GM12873 (cell line): ENCODE results near the gene RRAGD.

Source experiments
- CTCF ChIP-seq: IDR thresholded peaks from 2 replicates; pipeline ENCODE4 v1.5.1; 2012; ENCODE audit warnings: low read depth, mild to moderate bottlenecking, moderate library complexity, low read length, control low read depth; ENCODE audit not compliant: insufficient read depth; ENCODE audit errors: missing control alignments

The RRAGD gene

GRCh38 chr6:89386917-89387491, 25.1 kb downstream of the RRAGD start:
- no peak for TF ChIP-seq CTCF

- no peak for TF ChIP-seq CTCF
Measured at GRCh38 chr6:89385846-89386245, 26.2 kb downstream of the RRAGD start.

DNA sequence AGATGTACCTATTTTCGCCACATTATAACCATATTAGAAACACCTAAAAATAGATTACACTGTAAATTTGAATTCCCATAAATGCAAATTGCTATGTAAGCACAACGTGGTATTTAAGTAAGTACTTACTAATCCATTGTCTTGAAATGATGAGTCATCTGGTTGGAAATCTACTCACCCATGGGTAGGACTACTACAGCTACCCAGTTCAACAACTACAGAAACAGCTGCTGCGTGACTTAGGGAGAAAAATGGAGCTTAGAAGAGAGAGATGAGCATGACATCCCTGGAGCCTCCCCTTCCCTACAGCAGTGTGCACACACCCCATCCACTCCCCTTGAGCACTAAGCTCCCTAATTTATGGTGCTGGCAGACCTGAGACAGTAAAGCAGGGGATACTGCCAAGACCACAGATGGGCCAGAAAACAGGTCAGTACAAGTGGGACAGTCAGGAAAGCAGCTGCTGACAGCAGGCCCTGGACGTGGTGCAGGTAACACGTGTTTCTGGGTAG, 26.9 kb downstream of the RRAGD start:
- TF ChIP-seq CTCF, result no peak

GRCh38 chr6:89381031-89381430, 31.0 kb downstream of the RRAGD start:
- TF ChIP-seq CTCF, result no peak

GRCh38 chr6:89379281-89379680, 32.8 kb downstream of the RRAGD start:
- no peak for TF ChIP-seq CTCF

- TF ChIP-seq CTCF, result no peak
Measured at GRCh38 chr6:89378628-89379027, 33.4 kb downstream of the RRAGD start.

DNA sequence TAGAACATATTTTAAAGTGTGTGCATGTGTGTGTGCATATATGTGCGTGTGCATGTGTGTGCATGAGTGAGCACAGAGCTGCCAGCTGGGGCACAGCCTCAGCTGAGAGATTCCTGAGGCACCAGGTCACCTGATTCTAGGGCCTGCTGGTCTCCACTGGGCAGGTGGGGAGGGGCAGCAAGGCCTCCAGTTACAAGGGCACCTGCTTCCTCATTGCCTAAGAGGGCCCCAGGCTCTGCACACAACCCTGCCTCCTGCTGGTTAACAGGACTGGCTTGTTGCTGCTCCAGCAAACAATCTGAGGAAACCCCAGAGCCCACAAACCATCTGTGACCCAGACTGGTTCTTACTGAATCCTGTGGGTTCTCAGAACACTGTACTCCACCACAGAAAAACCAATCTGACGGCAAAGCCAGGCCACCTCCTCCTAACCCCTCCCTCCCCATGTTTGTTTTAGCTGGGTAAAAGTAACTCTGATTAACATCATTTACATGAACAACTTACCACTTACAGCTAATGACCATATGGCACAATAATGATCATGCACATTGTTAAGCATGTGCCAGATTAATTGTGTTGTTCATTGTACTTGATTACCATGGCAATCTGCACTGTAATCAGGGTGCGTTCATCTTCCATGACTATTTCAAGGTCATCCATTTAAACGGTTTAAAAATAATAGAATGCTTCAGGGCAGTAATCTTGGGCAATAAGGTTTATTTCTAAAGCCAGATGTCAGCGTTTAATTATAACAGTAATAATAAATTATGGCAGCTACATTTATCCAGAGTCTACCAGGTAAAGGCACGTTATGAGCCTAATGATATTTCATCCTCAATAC, 36.4 kb downstream of the RRAGD start:
- peak; percentile 75 for TF ChIP-seq CTCF
